ENCODE measurements around the gene SULT2A1.
"Not testable (repeated sequence)": the region's sequence is repeated elsewhere in the genome, so short reads cannot be mapped to it uniquely, and the experiment has no call there.

Gene SULT2A1, protein sequence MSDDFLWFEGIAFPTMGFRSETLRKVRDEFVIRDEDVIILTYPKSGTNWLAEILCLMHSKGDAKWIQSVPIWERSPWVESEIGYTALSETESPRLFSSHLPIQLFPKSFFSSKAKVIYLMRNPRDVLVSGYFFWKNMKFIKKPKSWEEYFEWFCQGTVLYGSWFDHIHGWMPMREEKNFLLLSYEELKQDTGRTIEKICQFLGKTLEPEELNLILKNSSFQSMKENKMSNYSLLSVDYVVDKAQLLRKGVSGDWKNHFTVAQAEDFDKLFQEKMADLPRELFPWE

GRCh38 chr19:47886010-47886559 is at the start of gene SULT2A1:
SULT2A1 (minus strand) TSS chr19:47886315; CDS start chr19:47886257, 58 bp downstream.
- no peak for DNase-seq (ENCODE audit: low read depth, low spot score)

GRCh38 chr19:47928581-47928980 is 42.5 kb upstream of the SULT2A1 start:
- not testable (repeated sequence) for DNase-seq (ENCODE audit: low read depth, low spot score)

DNA sequence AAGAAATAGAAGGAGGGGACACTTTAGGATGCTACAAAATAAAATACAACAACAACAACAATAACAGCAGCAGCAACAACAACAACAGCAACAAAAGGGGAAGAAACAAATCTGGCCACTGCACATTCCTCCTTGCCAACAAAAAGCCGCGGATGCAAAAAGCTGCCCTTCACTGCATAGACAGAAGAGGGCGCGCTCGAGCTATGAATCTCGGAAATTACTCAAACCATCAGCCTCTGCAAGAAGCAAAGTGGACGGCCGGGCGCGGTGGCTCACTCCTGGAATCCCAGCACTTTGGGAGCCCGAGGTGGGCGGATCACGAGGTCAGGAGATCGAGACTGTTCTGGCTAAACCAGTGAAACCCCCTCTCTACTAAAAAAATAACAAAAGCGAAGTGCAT is 34.0 kb upstream of the SULT2A1 start:
- DNase-seq (ENCODE audit: low read depth, low spot score), result not testable (repeated sequence)

DNA sequence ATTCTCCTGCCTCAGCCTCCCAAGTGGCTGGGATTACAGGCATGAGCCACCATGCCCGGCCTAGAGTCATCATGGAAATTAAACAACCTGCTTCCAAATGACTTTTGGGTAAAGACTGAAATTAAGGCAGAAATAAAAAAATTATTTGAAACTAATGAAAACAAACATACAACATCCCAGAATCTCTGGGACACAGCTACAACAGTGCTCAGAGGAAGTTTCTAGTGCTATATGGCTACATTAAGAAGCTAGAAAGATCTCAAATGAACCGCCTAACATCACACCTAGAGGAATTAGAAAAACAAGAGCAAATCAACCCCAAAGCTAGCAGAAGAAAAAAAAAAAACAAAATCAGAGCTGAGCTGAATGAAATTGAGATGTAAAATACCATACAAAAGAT is 24.1 kb upstream of the SULT2A1 start:
- DNase-seq (ENCODE audit: low read depth, low spot score), result not testable (repeated sequence)

DNA sequence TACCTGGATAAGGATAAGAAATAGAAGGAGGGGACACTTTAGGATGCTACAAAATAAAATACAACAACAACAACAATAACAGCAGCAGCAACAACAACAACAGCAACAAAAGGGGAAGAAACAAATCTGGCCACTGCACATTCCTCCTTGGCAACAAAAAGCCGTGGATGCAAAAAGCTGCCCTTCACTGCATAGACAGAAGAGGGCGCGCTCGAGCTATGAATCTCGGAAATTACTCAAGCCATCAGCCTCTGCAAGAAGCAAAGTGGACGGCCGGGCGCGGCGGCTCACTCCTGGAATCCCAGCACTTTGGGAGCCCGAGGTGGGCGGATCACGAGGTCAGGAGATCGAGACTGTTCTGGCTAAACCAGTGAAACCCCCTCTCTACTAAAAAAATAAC is 23.2 kb upstream of the SULT2A1 start:
- DNase-seq (ENCODE audit: low read depth, low spot score), result peak; percentile 17

GRCh38 chr19:47901370-47901769 is 15.3 kb upstream of the SULT2A1 start:
- DNase-seq (ENCODE audit: low read depth, low spot score), result no peak

- no peak for DNase-seq (ENCODE audit: low read depth, low spot score)
Measured at GRCh38 chr19:47899335-47899734, 13.2 kb upstream of the SULT2A1 start.

GRCh38 chr19:47897861-47898260 is 11.7 kb upstream of the SULT2A1 start:
- no peak for DNase-seq (ENCODE audit: low read depth, low spot score)

- DNase-seq (ENCODE audit: low read depth, low spot score), result no peak
Measured at GRCh38 chr19:47896773-47897172, 10.7 kb upstream of the SULT2A1 start.

- DNase-seq (ENCODE audit: low read depth, low spot score), result no peak
Measured at GRCh38 chr19:47896019-47896418, 9.9 kb upstream of the SULT2A1 start.

DNA sequence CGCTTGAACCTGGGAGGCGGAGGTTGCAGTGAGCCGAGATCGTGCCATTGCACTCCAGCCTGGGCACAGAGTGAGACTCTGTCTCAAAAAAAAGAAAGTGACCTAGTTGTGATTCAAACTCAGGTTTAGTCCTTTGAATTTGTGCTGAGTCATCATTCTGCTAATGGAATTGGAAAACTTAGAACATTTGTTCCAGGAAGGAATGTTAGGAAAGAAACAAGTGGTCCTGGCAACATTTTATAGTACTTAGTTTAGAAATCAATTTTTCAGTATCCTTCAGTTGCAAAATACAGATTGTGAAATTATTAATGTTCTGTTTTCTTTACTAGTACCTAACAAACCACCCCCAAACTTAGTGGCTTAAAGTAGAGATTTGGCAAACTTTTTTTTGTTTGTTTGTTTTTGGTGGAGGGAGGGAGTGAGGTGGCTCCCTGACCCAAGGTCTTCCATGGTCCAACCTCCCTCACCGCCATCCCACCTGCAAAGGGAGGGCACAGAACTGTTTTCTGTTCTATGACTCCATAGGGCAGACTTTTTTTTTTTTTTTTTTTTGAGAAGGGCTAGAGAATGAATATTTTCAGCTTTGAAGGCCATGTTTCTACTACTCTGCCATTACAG is 9.2 kb upstream of the SULT2A1 start:
- no peak for DNase-seq (ENCODE audit: low read depth, low spot score)

DNA sequence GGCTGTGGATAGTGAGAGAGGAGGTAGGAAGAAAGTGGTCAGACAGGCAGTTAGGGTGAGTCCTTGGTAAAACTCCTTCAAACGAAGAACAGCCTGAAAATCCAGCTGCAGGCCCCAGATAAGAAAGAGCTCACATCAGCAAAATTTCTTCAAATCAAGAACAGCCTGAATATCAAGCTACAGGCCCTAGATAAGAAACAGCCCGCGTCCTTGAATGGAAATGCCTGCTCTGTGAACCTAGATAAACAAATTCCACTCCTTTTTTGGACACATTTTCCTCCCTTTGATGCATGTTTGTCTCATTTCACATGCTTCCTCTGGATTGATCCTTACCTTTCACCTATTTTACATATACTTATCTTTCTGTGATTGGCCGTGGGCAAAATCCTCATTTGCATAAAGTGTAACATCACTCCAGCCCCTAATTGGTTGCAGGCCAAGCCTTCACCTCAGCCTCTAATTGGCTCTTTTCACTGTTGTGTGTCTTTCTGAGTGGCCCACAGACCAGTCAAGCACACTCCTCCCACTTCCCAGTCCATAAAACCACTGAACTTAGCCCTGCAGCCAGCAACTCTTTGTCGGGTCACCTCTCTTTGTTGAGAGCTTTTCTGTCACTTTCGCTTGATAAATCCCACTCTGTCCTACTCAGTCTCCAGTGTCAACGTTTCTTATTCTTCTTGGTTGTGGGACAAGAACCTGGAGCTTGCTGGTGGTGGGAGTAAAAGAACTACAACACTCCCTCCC is 6.0 kb upstream of the SULT2A1 start:
- no peak for DNase-seq (ENCODE audit: low read depth, low spot score)

GRCh38 chr19:47891622-47891922 is 5.5 kb upstream of the SULT2A1 start:
- DNase-seq (ENCODE audit: low read depth, low spot score), result no peak

DNA sequence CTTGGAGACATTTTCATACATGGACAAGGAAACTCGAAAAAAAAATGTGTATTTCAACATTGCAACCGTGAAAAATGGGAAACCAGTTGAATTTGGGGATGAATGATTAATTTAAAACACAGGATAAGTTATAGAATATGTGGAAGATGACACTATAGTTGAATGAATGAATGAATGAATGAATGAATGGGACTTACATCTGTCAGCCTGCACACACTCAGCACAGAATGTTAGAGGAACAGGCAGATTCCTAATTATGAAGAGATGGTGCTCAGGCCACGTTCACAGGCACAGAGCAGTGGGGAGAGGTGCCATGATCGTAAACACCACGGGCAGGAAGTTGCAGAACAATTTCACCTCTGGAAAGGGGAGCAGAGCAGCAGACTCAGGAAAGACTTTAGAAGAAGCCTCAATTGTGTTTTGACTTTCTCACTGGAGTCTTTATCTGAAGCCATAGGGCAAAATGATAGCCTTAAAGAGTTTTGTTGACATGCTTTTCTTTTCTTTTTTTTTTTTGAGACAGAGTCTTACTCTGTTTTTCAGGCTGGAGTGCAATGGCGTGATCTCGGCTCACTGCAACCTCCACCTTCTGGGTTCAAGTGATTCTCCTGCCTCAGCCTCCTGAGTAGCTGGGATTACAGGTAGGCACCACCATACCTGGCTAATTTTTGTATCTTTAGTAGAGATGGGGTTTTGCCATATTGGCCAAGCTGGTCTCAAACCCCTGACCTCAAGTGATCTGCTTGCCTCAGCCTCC is 4.9 kb upstream of the SULT2A1 start:
- no peak for DNase-seq (ENCODE audit: low read depth, low spot score)

- no peak for DNase-seq (ENCODE audit: low read depth, low spot score)
Measured at GRCh38 chr19:47885067-47885463, 1.1 kb downstream of the SULT2A1 start.

DNA sequence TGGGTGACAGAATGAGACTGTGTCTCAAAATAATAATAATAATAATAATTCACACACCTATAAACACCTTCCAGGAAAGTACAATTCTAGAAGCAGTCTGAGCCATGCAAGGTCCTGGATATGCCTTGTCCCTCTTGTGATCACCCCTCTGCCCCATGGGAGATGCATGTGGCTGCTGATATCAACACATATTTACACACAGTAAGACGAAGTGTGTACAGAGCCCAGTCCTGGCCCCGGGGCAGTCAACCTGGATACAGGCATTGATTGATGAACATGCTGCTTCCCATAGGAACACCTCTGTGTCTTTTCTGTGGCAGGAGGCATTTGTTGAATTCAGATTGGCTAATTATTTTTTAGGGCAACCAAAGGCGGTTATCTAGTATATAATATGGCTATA is 3.2 kb downstream of the SULT2A1 start:
- no peak for DNase-seq (ENCODE audit: low read depth, low spot score)

DNA sequence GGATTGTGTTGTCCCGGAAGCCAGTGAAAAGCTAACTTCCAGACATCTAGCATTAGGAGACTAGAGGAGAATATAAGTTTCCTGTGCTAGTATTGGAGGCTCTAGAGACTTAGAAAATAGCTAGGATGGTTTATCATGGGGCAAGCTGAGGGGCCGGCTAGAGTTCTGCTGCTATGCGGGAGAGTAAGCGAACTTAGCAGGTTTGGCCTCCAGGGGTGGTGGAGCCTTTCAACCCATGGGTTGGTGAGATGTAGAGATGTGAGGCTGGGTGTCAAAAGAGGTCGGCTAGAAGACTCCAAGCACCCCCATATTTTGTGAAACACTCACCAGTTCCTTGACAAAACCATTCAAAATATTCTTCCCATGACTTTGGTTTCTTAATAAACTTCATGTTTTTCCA is 4.4 kb downstream of the SULT2A1 start:
- DNase-seq (ENCODE audit: low read depth, low spot score), result no peak

DNA sequence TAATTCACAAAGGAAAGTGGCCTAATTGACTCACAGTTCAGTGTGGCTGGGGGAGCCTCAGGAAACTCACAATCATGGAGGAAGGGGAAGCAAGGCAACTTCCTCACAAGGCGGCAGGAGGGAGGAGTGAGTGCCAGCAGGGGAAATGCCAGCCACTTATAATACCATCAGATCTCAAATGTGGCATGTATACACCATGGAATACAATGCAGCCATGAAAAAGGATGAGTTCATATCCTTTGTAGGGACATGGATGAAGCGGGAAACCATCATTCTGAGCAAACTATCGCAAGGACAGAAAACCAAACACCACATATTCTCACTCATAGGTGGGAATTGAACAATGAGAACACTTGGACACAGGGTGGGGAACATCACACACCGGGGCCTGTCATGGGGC is 6.7 kb downstream of the SULT2A1 start:
- DNase-seq (ENCODE audit: low read depth, low spot score), result not testable (repeated sequence)

DNA sequence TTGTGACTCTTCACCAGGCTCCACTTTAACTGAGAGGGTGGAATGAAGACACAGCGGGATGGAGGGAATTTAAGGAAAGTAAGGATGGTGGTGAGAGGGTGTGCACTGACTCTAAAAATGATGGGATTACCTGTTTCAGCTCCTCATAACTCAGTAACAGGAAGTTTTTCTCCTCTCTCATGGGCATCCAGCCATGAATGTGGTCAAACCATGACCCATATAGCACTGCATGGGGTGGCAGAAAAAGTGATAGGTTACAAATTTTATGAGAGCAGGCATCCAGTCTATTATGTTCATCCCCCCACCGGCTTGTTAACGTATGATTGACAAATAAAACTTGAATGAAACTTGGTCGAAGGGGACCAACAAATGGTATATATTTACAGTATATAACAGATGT is 7.2 kb downstream of the SULT2A1 start:
- no peak for DNase-seq (ENCODE audit: low read depth, low spot score)

GRCh38 chr19:47865166-47865565 is 20.9 kb downstream of the SULT2A1 start:
- no peak for DNase-seq (ENCODE audit: low read depth, low spot score)

DNA sequence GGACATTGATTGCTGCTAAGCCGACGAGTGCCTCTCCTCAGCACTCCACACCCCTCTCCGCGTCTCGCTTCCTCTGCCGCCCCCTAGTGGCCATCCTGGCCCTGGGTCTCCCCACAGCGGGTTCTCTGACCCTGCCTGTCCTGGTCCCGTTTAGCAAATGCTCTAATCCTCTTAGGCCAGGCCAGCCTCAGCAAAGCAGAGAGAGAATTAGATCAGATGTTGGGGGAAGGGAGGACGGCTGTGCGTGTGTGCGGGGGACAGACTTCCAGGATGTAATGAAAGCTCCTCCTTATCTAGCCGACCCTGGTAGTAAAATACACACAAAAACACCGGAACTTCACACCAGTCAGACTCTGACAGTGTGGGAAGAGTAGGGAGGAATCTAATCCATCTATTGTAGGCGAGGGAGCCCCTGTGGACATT is 22.6 kb downstream of the SULT2A1 start:
- DNase-seq (ENCODE audit: low read depth, low spot score), result peak; percentile 75

- no peak for DNase-seq (ENCODE audit: low read depth, low spot score)
Measured at GRCh38 chr19:47861630-47862029, 24.5 kb downstream of the SULT2A1 start.
